OCI-LY3 (cell line): ENCODE data around the gene TTI1.

Source experiments
- EZH2phosphoT487 ChIP-seq: fragments of 200-600 bp; shearing (Covaris generic); IDR thresholded peaks from 2 replicates; pipeline ENCODE4 v1.6.1; 2018; ENCODE audit warnings: antibody characterized with exemption, mixed run types, low read depth
- TF ChIP-seq, protein P1 (sequence below): fragments of 200-600, 300-600 bp; sonication (generic); IDR thresholded peaks from 2 replicates; pipeline ENCODE4 v1.5.1; 2014; ENCODE audit warnings: antibody characterized with exemption, low read length, low read depth

DNA sequence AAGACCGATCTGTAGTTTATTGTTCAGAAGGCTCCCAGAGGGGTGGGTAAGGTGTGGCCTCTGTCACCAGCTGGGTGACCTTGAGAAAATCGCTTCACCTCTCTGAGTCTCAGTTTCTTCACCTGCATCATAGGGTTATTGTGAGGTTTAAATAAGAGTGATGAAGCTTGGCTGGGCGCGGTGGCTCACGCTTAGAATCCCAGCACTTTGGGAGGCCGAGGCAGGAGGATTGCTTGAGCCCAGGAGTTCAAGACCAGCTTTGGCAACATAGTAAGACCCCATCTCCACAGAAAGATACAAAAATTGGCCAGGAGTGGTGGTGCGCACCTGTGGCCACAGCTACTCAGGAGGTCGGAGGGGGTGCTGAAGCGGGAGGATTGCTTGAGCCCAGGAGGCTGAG, 94.3 kb downstream of the TTI1 start:
- TF ChIP-seq, protein P1, sequence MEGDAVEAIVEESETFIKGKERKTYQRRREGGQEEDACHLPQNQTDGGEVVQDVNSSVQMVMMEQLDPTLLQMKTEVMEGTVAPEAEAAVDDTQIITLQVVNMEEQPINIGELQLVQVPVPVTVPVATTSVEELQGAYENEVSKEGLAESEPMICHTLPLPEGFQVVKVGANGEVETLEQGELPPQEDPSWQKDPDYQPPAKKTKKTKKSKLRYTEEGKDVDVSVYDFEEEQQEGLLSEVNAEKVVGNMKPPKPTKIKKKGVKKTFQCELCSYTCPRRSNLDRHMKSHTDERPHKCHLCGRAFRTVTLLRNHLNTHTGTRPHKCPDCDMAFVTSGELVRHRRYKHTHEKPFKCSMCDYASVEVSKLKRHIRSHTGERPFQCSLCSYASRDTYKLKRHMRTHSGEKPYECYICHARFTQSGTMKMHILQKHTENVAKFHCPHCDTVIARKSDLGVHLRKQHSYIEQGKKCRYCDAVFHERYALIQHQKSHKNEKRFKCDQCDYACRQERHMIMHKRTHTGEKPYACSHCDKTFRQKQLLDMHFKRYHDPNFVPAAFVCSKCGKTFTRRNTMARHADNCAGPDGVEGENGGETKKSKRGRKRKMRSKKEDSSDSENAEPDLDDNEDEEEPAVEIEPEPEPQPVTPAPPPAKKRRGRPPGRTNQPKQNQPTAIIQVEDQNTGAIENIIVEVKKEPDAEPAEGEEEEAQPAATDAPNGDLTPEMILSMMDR: no peak
- no peak for TF ChIP-seq EZH2phosphoT487
